Astrocyte (in vitro differentiated cells and primary cell): ENCODE results near the gene SIRT6. TPM values are rescaled to one million over a fixed set of nuclear protein-coding genes. Genes with fewer than 3 reads are reported as not detected.

Experiments used
- DNase-seq: peaks from one replicate; pipeline ENCODE4 v3.0.0-alpha.2; 2010; ENCODE audit warnings: low read depth
- FAIRE-seq: peaks from 2 replicates; lab custom pipeline; 2011; peaks lifted over from hg19 to GRCh38; lab: Jason Lieb, UNC
- H2AFZ ChIP-seq: 2 replicates; pipeline ENCODE4 v1.6.0; 2012; ENCODE audit warnings: low read depth, low read length, inconsistent platforms
- H3K27ac ChIP-seq: 2 replicates; pipeline ENCODE4 v1.5.1; 2011; ENCODE audit warnings: low read depth, low read length, inconsistent platforms
- H3K27me3 ChIP-seq: 2 replicates; pipeline ENCODE4 v1.6.0; 2011; ENCODE audit warnings: low read length, inconsistent platforms; ENCODE audit not compliant: insufficient read depth
- H3K36me3 ChIP-seq: 2 replicates; pipeline ENCODE4 v1.5.1; 2011; ENCODE audit warnings: low read length, inconsistent platforms; ENCODE audit not compliant: insufficient read depth
- H3K4me1 ChIP-seq: 2 replicates; pipeline ENCODE4 v1.5.1; 2011; ENCODE audit warnings: low read length, inconsistent platforms; ENCODE audit not compliant: insufficient read depth
- H3K4me2 ChIP-seq: 2 replicates; pipeline ENCODE4 v1.6.0; 2012; ENCODE audit warnings: low read length, inconsistent platforms
- H3K4me3 ChIP-seq: 2 replicates; pipeline ENCODE4 v1.5.1; 2011; ENCODE audit warnings: low read depth, mild to moderate bottlenecking, low read length, inconsistent platforms; ENCODE audit not compliant: insufficient read depth
- H3K79me2 ChIP-seq: 2 replicates; pipeline ENCODE4 v1.6.0; 2012; ENCODE audit warnings: mild to moderate bottlenecking, low read length, inconsistent platforms; ENCODE audit not compliant: insufficient read depth
- H3K9ac ChIP-seq: 2 replicates; pipeline ENCODE4 v1.6.0; 2012; ENCODE audit warnings: mild to moderate bottlenecking, low read length, inconsistent platforms
- H3K9me3 ChIP-seq: 2 replicates; pipeline ENCODE4 v1.5.1; 2012; ENCODE audit warnings: low read depth, mild to moderate bottlenecking, low read length, inconsistent platforms; ENCODE audit not compliant: insufficient read depth
- H4K20me1 ChIP-seq: 2 replicates; pipeline ENCODE4 v1.6.0; 2012; ENCODE audit warnings: low read length, inconsistent platforms; ENCODE audit not compliant: insufficient read depth
- H3K27ac Mint-ChIP-seq: one replicate; pipeline ENCODE4 v1.8.0; 2021; ENCODE audit warnings: mild to moderate bottlenecking, mixed read lengths; ENCODE audit not compliant: unreplicated experiment
- H3K27me3 Mint-ChIP-seq: one replicate; pipeline ENCODE4 v1.8.0; 2021; ENCODE audit warnings: low read depth, mixed read lengths; ENCODE audit not compliant: unreplicated experiment
- H3K36me3 Mint-ChIP-seq: one replicate; pipeline ENCODE4 v1.8.0; 2021; ENCODE audit warnings: low read depth, mixed read lengths; ENCODE audit not compliant: unreplicated experiment
- H3K4me1 Mint-ChIP-seq: one replicate; pipeline ENCODE4 v1.8.0; 2021; ENCODE audit warnings: low read depth, mixed read lengths; ENCODE audit not compliant: unreplicated experiment
- H3K4me3 Mint-ChIP-seq: one replicate; pipeline ENCODE4 v1.8.0; 2021; ENCODE audit warnings: mild to moderate bottlenecking, moderate library complexity, mixed read lengths; ENCODE audit not compliant: unreplicated experiment
- H3K9me3 Mint-ChIP-seq: one replicate; pipeline ENCODE4 v1.8.0; 2021; ENCODE audit warnings: mild to moderate bottlenecking, mixed read lengths; ENCODE audit not compliant: unreplicated experiment
- CTCF ChIP-seq: IDR thresholded peaks from 2 replicates; pipeline ENCODE4 v1.5.1; 2011; ENCODE audit warnings: low read depth, mild to moderate bottlenecking, inconsistent platforms, low read length, moderate library complexity; ENCODE audit not compliant: insufficient read depth
- EZH2 ChIP-seq: IDR thresholded peaks from 2 replicates; pipeline ENCODE4 v1.6.1; 2012; ENCODE audit warnings: mild to moderate bottlenecking, low read length, inconsistent platforms; ENCODE audit not compliant: insufficient read depth
- total RNA-seq: library from RNA; stranded (reverse); gene quantifications from 2 replicates; pipeline ENCODE4 v1.2.1, GENCODE V29; 2021

The SIRT6 gene
- total RNA-seq, 1 donor from 2014 or later, result 29.2 TPM

GRCh38 chr19:4157164-4157563, 25.2 kb downstream of the SIRT6 start:
- H3K27ac Mint-ChIP-seq, result no peak overlapping the region
- FAIRE-seq, result no peak
- no peak overlapping the region for H3K9ac ChIP-seq
- peaks cover 39% of the 10 kb centered on the region for H3K27me3 Mint-ChIP-seq
- DNase-seq, result no peak
- no peaks in the 10 kb centered on the region for H3K4me1 Mint-ChIP-seq
- no peak overlapping the region for H2AFZ ChIP-seq
- no peaks in the 10 kb centered on the region for H3K9me3 ChIP-seq
- TF ChIP-seq CTCF, result no peak
- no peak for TF ChIP-seq EZH2
- H3K36me3 Mint-ChIP-seq, result no peaks in the 10 kb centered on the region
- H3K9me3 Mint-ChIP-seq, result no peaks in the 10 kb centered on the region
- H3K4me2 ChIP-seq, result no peak overlapping the region
- no peaks in the 10 kb centered on the region for H4K20me1 ChIP-seq
- H3K4me3 ChIP-seq, result no peak overlapping the region
- H3K27me3 ChIP-seq, result no peaks in the 10 kb centered on the region
- H3K4me1 ChIP-seq, result no peaks in the 10 kb centered on the region
- no peak overlapping the region for H3K4me3 Mint-ChIP-seq
- no peaks in the 10 kb centered on the region for H3K36me3 ChIP-seq
- no peak overlapping the region for H3K27ac ChIP-seq
- no peaks in the 10 kb centered on the region for H3K79me2 ChIP-seq

GRCh38 chr19:4154571-4155312, 27.6 kb downstream of the SIRT6 start:
- no peaks in the 10 kb centered on the region for H3K36me3 Mint-ChIP-seq
- FAIRE-seq, result no peak
- DNase-seq, result no peak
- Histone ChIP-seq H3K27me3 (no peaks in the 10 kb centered on the region), H3K4me1 (no peaks in the 10 kb centered on the region), H4K20me1 (no peaks in the 10 kb centered on the region), H3K36me3 (no peaks in the 10 kb centered on the region), H3K79me2 (no peaks in the 10 kb centered on the region), H2AFZ (no peak overlapping the region), H3K9me3 (no peaks in the 10 kb centered on the region), H3K9ac (no peak overlapping the region), H3K27ac (no peak overlapping the region), H3K4me3 (no peak overlapping the region), H3K4me2 (no peak overlapping the region)
- H3K9me3 Mint-ChIP-seq, result no peaks in the 10 kb centered on the region
- H3K4me3 Mint-ChIP-seq, result no peak overlapping the region
- H3K4me1 Mint-ChIP-seq, result no peaks in the 10 kb centered on the region
- no peak overlapping the region for H3K27ac Mint-ChIP-seq
- H3K27me3 Mint-ChIP-seq, result peaks cover 39% of the 10 kb centered on the region
- TF ChIP-seq EZH2 (no peak), CTCF (no peak)

GRCh38 chr19:4152241-4152998, 29.9 kb downstream of the SIRT6 start:
- Histone ChIP-seq H3K27ac (no peak overlapping the region), H3K9me3 (no peaks in the 10 kb centered on the region), H3K4me1 (no peaks in the 10 kb centered on the region), H3K4me3 (no peak overlapping the region), H3K79me2 (no peaks in the 10 kb centered on the region), H3K9ac (no peak overlapping the region), H3K4me2 (no peak overlapping the region), H4K20me1 (no peaks in the 10 kb centered on the region), H3K36me3 (no peaks in the 10 kb centered on the region), H3K27me3 (no peaks in the 10 kb centered on the region), H2AFZ (no peak overlapping the region)
- FAIRE-seq (no peak), DNase-seq (no peak)
- H3K4me3 Mint-ChIP-seq, result no peak overlapping the region
- H3K27ac Mint-ChIP-seq, result peak overlapping the region; percentile 53
- no peaks in the 10 kb centered on the region for H3K4me1 Mint-ChIP-seq
- no peaks in the 10 kb centered on the region for H3K36me3 Mint-ChIP-seq
- no peaks in the 10 kb centered on the region for H3K9me3 Mint-ChIP-seq
- no peak for TF ChIP-seq CTCF
- TF ChIP-seq EZH2, result no peak
- H3K27me3 Mint-ChIP-seq, result peaks cover 49% of the 10 kb centered on the region
